Mucosa of gallbladder (tissue), 1 donor: ENCODE data around the gene FOXL2NB. TPM values are rescaled to one million over a fixed set of nuclear protein-coding genes. Genes with fewer than 3 reads are reported as not detected.

Experiments
- DNase-seq: peaks from one replicate; pipeline ENCODE4 v3.0.0-alpha.2; 2020; ENCODE audit warnings: low spot score
- total RNA-seq: library from RNA; stranded (reverse); gene quantifications from one replicate; pipeline ENCODE4 v1.2.1, GENCODE V29; 2021
- donor health status: DM: no; HTN: no; CAD: no.

Gene FOXL2NB
- total RNA-seq, 1 donor from 2014 or later, result 0.09 TPM

DNA sequence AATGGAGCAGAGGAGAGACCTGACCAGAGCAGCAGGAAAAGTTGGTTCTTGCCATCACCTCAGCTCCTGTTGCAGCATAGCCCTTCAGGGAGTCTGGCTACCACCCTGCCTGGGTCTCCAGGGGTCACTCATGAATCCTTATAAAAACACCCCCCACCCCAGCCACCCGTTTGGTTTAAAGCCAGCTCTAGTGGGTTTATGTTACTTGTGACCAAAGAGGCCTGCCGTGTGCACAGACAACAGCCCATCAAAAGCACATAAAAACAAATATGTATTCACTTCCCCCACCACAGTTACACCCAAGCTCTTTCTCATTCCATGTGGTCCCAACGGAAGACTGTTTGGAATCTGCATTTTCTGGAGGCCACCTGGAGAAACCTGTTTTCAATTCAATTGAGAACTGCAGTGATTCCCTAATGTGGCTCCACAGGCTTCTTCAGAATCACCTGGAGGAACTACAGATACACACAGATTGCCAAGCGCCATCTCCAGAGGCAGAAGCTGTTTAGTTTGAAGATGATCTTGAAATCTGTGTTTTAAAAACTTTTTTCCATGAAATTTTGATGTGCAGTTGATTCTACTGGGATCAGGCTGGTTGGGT, 13.8 kb upstream of the FOXL2NB start:
- no peak for DNase-seq

- DNase-seq, result no peak
Observed at GRCh38 chr3:138933981-138934691, 12.9 kb upstream of the FOXL2NB start.

- DNase-seq, result no peak
Observed at GRCh38 chr3:138935505-138935862, 11.5 kb upstream of the FOXL2NB start.

GRCh38 chr3:138935863-138936740, 10.9 kb upstream of the FOXL2NB start:
- DNase-seq, result peak; percentile 66

DNA sequence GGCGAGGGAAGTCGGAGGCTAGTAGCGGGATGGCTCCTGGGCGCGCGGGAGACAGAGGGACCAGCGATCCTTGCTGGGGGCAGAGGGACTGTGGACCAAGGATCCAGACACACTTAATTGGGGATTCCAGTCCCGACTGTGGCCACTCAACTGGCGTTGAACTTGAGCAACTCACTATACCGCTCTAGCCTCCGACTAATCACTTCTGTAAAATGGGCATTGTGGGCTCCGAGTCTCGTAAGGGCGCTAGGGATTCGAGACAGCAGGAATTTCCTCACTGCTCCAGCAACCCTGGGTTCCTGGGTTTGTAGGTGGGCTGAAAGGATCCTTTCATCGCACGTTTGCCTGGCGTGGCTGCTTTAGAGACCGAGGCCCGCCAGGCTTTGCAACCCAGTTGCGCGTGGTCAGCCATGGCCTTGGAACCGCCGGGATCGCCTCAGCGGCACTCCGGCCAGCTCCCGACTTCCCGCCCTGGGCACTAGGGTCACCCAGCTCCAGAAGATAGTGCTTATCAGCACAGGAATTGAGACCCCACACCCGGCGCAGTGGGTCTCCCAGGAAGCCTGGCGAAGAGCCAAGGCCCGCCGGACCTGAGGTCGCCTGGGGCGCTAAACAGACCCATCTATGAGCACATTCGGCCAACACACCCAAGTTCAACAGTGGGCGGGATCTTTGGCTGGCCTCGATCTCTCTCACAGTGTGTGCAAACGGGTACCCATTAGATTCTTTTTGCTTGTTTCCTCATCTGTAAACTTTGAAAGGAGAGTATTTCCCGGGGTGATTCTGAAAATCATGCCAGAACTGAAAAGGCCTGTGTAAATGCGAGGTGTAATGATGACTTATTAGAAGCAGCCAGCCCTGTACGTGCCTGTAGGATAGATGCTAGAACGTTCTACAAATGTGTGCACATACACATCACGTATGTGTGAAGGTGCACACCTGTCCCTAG, 10.0 kb upstream of the FOXL2NB start:
- DNase-seq, result no peak

DNA sequence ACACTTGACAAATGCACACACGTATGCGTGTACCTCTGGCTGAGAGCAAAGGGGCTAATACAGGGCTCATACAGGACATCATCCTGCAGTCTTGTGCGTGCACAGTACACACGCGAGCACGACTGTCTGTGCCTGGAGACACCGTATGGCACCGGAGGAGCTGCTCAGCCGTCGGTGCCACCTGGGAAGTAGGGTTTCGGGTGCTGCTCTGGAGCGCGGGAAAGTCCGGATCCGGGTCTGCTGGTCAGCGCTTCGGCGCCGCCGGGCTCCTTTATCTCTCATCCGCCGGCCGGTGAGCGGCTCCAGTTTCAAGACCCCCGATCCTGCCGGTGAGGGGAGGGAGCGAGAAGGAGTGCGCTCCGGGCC, 9.3 kb upstream of the FOXL2NB start:
- DNase-seq, result no peak

DNA sequence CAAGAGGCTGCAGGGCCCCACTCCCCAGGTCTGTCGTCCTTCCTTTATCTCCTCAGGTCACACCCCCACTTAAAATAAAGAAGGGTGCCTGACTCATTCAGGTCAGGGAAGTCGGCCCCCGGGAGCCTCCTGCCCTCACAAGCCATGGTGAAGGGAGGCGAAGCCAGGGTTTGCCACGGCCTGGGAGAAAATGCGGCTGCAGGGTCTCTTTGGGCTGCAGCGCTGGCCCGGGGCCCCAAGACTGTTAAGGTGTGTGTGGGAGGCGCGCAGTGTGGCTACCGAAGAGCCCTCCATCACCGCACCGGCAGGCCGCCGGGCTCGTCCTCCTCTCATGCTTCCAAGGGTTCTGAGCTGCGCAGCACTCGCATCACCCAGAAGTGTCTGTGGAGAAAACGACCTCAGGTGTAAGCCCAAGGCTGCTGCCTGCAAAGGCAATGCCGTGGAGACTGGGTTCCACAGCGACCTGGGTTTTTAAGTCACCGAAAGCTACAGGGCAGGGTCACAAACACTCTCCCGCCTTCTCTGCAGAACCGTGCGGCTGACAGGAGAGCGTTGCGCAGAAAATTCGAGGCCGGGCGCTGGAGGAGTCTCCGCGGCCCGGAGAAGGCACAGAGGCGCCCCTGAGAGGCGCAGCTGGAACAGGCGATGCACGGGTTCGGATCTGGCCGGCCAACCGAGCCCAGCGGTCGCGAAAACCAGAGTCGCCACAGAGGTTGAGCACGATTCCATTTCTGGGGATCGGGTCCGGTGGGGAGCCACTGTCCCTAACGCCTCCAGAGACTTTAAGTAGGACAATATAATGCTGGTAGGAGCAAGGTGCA, 8.8 kb upstream of the FOXL2NB start:
- DNase-seq, result no peak

- no peak for DNase-seq
Observed at GRCh38 chr3:138938877-138939560, 8.0 kb upstream of the FOXL2NB start.

DNA sequence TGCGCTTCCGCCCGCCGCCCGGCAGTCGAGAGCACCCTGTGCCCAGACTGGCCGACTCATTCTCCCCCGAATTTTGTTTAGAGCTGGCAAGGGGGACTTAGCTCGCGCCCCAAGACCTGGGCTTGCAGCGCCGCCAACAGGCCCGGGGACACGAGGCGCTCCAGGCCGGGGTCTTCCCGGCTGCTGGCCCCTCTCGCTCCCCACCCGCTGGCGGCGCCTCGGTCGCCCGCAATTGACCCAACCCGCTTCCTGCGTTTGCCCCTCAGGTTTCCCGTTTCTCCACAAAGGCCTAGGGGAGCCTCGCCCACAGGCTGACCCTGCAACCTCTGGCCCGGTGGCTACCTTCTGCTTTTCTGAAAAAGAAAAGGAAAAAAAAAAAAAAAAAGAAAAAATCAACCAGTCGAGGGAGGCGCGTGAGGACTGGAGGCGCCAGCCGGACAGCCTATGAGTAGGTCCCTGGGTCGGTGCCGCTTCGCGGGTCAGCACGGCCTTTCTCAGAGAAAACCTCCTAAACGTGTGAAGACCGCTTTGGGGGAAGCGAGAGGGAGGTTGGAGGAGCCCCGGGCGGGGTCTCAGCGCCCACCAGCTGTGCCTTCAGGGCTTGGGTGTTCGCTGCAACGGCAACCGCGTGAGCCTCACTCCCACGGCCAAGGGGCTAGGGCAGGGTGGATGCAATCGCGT, 7.3 kb upstream of the FOXL2NB start:
- DNase-seq, result no peak

DNA sequence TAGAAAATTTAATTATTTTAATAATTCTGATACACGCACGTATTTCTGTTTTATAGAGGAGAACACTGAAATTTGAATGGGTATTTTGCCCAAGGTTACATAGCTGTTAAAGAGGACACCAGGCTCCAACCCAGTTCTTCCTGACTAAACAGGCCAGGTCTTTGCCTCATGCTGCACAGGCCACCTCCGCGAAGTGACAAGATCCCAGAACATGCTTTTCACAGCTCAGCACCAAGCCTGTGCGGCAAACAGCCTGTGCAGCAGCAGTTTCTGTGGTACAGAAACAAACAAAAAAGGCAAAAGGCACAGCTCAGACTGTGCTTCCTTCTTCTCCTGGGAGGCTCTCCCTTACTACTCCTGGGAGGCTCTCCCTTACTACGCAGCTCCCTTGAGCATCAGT, 6.6 kb upstream of the FOXL2NB start:
- DNase-seq, result no peak

- DNase-seq, result no peak
Observed at GRCh38 chr3:138941259-138941885, 5.6 kb upstream of the FOXL2NB start.

DNA sequence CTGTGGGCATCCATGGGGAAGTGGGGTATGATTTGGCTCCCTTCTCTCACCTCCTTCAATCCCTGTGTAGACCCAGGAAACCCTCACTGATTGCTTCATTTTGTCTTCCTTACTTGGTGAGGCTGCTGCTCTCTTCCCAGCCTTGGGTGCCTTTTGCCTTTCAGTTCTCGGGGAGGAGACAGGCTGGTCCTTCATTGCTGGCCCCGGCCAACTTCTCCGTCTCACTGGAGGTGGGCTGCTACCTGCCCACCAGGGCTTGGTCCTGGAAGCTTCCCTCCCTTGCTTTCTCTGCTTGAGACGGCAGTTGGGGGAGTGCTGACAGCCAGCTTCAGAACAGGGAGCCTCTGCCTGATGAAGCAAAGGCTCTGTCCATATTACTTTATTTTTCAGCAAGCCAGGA, 4.7 kb upstream of the FOXL2NB start:
- DNase-seq, result no peak

DNA sequence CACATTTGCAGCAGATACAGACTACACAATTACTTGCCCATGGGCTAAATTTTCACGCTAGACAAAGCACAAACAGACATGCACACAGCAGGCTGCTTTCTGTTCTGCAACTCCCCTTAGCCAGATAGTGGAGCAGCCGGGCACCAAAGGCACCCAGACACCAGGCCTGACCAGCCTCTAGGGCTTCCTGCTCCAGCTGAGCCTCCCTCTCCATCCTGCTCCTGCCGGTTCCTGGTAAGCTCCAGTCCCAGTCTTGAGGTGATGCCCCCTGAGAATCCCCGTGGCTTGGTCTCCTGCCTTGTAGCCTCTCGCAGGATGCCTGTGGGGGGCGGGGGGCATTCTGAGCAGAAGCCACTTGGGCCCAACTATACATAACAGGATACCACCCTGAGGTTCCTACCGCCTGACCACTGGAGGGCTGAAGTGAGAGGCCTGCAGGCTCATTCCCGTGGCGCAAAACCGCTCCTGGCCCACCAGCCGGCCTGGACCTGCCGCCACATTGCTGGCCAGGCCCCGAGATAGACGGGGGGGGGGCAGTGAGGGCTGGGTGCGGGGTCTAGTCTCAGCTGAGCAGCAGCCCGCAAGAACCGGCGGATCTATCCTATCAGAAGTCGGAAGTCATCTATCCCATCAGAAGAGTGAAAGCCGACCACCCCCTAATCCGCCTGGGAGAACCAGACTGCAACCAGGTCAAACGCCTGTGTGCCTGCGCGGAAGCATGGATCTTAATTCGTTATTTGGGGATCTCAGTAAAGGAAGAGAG, 4.0 kb upstream of the FOXL2NB start:
- no peak for DNase-seq

GRCh38 chr3:138943724-138944653, 3.0 kb upstream of the FOXL2NB start:
- no peak for DNase-seq

DNA sequence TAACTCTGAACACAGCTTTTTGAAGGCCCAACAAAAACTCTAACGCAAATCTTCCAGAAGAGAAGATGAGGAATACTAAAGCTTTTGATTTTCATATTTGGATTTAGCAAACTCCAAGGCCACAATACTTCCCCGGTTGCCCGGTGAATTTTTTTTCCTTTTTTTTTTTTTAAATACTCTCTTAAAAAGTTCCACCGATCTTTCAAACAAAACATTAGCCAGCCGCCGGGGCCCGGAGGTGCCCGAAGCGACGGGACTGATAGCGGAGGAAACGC, 2.4 kb upstream of the FOXL2NB start:
- DNase-seq, result no peak

DNA sequence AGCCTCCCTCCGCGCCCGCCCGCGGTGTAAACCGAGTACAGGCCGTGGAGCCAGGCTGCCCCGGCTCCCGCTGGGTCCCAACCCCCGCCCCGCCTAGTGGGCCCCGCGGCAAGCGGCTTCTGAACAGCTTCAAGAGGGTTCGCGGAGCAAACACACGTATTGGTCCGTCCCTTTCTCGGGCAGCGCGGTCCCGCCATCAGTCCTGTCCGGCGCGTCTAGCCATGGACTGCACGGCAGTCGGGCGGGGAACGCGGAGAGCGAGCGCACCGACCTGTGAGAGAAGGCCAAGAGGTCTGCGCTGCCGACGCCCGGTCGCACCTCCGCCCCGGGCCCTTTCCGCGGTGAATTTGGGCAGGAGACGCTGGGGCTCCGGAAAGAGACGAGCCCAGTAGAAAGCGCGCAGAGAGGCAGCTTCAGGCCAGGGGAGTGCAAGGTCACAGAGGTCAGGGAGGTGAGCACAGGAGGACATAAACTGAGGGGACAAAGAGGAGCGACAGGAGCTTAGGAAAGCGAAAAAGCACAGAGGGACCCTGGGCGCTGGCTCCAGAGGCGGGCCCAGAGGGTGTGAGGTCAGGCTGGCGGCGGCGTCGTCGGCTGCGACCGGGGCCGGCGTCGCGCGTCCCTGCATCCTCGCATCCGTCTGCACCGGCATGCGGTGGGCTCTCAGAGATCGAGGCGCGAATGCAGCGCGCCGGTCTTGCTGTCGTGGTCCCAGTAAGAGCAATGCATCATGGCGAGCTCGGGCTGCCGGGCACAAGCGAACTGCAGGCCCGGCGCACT, 1.9 kb upstream of the FOXL2NB start:
- DNase-seq, result no peak
